Measurements from ENCODE around the gene GAD1.

DNA sequence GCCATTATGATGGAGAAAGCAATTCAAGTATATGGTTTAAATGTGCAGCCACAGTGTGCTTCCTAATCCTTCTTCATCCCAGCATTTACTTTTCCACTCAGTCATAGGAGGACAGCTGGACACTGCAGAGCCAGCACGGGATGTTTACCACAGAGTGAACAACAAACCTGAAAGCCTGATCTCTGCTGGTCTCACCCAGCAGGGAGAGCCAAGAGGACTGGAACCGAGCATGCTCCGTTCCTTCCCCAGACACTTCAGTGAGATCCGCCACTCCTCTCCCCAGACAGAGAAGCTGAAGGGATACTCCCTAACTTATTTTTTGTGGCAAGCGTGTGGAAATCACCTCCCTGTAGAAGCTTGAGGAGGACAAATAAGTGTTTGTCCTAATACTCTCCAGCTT, 89.2 kb downstream of the GAD1 start:
- TF ChIP-seq POLR2A (IDR thresholded peaks at IDR 0.05): no peak
- TF ChIP-seq, protein P1, sequence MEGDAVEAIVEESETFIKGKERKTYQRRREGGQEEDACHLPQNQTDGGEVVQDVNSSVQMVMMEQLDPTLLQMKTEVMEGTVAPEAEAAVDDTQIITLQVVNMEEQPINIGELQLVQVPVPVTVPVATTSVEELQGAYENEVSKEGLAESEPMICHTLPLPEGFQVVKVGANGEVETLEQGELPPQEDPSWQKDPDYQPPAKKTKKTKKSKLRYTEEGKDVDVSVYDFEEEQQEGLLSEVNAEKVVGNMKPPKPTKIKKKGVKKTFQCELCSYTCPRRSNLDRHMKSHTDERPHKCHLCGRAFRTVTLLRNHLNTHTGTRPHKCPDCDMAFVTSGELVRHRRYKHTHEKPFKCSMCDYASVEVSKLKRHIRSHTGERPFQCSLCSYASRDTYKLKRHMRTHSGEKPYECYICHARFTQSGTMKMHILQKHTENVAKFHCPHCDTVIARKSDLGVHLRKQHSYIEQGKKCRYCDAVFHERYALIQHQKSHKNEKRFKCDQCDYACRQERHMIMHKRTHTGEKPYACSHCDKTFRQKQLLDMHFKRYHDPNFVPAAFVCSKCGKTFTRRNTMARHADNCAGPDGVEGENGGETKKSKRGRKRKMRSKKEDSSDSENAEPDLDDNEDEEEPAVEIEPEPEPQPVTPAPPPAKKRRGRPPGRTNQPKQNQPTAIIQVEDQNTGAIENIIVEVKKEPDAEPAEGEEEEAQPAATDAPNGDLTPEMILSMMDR (IDR thresholded peaks at IDR 0.05 in 4 of 5, conservative IDR thresholded peaks at IDR 0.05 in 1 of 5): no peak
